Stimulated activated CD4-positive, alpha-beta T cell treated with anti-CD3 and anti-CD28 coated beads, Interleukin-4, amount 100 ng/mL, for 4 hours (primary cell): ENCODE data around the gene ANGPTL1.

Experiments
- DNase-seq, 2 experiments: peaks; one replicate each; pipeline ENCODE4 v3.0.0-alpha.2; 2020

ANGPTL1 gene, protein sequence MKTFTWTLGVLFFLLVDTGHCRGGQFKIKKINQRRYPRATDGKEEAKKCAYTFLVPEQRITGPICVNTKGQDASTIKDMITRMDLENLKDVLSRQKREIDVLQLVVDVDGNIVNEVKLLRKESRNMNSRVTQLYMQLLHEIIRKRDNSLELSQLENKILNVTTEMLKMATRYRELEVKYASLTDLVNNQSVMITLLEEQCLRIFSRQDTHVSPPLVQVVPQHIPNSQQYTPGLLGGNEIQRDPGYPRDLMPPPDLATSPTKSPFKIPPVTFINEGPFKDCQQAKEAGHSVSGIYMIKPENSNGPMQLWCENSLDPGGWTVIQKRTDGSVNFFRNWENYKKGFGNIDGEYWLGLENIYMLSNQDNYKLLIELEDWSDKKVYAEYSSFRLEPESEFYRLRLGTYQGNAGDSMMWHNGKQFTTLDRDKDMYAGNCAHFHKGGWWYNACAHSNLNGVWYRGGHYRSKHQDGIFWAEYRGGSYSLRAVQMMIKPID

DNA sequence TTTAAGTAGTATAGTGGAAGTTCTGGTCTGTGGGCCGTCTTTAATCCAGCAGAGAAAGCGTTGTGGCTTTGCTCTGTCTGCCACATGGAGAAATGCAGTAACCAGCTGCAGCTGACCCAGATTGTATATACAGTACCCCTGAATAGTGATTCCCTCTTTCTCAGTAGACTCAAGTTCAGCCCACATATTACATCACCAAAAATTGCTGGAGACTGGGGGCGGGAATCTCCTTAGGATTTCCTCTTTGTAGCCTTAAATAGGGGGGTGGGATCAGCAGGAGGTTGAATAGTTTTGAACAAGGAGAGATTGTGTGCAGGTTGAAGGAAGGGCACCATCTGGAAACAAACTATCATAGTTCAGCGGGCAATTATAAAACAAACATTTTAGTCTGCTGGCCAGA, at the start of gene ANGPTL1:
ANGPTL1 (minus strand) TSS at position 134 of the 400 bp plus-strand sequence. CDS start 5,301 bp downstream, outside the sequence.
- DNase-seq: no peak

DNA sequence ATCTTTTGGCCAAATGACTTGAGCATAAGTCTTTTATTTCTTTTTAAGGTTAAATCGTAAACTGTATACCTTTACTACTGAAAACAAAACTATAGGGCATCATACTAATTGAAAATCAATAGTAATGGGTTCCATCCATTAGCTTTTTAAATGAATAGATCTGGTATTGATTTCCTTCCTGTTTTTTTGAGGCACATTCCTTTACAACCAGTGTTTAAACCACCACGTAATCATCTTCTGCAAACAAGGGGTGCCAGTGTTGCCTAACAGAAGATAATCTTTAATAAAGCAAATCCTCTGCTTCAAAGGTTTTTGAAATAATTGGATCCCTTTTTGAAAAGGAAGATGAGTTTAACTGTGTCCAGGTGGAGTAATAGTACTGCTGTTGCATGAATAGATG, 48.7 kb upstream of the ANGPTL1 start:
- DNase-seq: no peak

DNA sequence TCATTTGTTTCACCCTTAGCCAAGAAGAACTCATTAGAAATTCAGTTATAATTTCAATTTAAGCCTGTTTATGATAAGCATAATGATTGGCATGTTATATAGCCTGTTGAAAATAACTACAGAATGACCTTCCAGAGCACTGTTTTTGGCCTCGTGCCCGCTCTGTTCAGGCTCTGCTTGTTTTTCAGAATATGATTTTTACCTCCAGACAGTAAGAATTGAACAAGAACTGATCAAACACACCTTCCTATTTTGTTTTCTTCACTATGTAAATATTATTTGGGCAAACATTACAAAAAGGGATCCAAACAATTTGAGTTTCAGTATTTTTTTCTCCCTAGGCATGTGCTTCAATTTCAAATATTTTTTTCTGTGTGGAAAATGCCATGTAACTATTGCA, 48.1 kb upstream of the ANGPTL1 start:
- DNase-seq: no peak

DNA sequence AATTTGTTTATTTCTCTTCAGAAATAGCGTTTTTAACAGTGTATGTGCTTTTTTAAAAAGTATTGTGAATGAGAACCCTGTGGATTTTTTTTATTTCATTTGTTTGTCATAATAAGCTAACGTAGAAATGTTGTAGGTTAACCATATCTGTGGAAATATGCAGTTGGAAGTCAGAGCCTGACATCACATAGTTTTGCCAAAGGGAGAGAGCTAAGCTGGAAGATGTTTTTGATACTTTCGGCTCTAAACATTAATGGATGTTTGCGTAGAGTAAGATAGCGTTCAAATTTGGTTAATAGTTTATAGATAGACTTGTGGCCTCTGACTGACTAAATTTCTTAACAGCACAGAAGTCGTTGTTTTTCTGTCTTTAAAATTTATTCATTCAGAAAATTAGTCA, 47.4 kb upstream of the ANGPTL1 start:
- DNase-seq: no peak

DNA sequence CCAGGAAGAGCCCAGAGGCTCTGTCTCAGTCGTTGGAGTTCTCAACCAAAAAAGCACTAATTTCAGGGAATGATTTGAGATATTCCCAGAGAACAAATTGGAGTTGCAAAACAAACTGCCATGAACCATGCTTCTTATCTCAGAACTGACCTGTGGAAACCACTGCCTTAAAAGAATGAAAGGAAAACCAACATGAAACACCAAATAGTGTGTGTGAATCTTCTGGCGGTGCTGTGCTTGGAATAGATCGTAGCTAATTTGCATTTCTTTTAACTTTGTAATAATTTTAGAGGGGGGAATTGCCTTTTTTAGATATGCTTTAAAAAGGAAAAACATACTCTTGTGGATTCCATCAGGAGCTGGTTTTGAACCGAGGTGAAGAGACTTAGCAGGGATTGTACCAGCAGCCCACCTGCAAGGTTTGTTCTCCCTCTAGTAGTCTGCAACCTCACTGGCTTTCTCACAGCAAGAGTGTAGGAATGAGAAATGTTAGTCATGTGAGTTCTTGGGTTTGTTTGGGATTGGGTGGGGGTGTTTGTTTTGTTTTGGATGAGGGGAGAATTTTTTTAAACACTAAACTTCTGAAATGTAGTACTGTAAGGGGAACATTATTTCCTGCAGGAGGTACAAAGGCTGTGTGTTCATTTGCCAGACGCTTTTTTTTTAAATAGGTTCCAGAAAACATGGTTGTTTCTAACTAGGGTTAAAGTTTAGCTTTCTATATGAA, 45.7 kb upstream of the ANGPTL1 start:
- DNase-seq: no peak

DNA sequence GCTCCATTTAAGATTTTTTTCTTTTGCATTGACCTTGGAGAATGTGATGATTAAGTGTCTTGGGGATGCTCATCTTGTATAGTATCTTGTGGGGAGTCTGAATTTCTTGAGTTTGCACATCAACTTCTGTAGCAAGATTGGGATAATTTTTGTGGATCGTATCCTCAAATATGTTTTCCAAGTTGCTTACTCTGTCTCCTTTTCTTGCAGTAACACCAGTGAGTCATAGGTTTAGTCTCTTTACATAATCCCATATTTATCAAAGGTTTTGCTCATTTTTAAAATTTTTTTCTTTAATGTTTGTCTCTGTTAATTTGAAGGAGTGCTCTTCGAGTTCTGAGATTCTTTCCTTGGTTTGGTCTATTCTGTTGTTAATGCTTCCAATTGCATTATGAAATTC, 41.7 kb upstream of the ANGPTL1 start:
- no peak for DNase-seq

DNA sequence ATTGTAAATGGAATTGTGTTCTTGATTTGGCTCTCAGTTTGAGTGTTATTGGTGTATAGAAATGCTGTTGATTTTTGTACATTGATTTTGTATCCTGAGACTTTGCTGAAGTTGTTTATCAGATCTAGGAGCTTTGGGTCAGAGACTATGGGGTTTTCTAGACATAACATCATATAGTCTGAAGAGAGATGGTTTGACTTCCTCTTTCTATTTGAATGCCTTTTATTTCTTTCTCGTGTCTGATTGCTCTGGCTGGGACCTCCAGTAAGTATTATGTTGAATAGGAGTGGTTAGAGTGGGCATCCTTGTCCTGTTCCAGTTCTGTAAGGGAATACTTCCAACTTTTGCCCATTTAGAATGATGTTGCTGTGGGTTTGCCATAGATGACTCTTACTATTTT, 39.1 kb upstream of the ANGPTL1 start:
- no peak for DNase-seq

DNA sequence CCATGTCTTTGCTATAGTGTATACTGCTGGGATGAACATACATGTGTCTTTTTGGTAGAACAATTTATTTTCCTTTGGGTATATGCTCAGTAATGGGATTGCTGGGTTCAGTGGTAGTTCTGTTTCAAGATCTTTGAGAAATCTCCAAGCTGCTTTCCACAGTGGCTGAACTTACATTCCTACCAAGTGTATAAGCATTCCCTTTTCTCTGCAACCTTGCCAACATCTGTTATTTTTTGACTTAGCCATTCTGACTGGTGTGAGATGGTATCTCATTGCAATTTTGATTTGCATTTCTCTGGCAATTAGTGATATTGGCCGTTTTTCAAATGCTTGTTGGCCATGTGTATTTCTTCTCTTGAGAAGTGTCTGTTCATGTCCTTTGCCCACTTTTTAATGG, 37.5 kb upstream of the ANGPTL1 start:
- DNase-seq: no peak

DNA sequence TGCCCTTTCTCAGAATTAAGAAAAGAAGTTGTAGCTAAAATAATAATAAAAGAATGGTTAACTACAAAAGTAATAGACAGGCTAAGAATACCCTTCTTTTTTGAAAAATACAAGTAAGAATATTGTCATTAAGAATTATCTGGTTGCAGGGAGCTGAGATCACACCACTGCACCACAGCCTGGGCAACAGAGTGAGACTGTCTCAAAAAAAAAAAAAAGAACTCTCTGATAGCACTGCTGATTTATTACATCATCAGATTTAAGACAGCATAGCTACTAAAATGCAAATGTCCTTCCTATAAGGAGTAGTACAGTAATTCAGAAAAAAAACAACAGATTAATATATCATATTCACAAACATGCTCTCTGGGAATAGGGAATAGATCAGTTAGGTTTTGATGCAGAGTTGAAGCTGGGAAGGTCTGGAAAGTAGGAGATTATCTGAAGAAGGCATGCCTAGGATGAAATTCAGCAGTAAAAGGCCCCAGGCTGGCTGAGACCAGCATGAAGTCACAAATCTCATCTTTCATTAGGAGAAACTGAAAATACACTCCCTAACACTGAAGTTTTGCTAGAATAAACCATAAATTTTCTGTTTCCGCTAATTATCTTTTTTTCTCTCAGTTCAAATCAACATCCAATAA, 30.7 kb upstream of the ANGPTL1 start:
- no peak for DNase-seq

DNA sequence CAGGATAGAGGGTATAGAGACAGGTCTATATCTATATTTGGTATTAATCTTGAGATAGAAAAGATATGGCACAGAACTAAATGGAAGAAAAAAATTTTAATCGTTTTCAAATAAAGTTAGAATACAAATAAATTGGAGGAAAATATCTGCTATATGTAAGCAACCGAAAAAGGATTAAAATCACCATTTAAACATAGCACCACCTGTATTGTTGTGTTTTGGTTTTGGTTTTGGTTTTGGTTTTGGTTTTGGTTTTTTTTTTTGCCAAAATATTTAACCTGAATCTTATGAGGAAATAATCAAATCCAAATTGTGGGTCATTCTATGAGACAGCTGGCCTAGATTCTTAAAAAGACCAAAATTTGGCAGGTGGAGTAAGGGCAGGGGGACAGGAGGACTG, 28.5 kb upstream of the ANGPTL1 start:
- DNase-seq: no peak

DNA sequence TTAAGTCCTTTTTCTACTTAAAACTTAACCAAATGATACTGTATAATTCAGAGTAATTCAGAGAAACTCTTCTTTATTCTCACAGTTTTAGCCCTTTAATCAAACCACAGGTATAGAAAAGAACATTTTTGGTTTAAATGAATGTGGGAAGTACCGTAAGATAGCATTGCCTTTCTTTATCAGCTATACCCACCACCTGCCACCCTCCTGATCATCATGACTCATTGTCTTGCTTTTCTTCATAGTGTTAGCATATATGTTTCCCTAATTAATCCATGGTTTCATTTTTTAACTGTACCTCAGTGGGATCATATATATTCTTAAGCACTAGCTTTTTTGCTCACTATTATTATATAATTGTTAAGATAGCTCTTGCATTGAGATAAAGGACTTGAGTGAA, 27.5 kb upstream of the ANGPTL1 start:
- no peak for DNase-seq

DNA sequence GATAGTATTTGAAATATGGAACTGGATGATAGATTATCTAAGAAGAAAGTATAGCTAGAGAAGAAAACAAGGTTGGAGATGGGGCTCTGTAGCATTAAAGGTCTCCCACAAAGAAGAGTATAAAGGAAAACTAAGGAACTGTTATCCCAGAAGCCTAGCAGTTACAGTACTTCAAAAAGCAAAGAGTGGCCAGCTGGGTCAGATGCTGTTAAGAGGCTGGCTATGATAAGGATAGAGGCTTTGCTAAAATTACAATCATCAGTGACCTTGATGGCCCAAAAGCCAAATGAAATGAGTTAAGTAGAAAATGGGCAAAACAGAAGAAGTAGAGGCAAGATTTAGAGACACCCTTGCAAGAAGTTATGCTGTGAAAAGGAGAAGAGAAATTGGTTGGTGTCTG, 25.1 kb upstream of the ANGPTL1 start:
- no peak for DNase-seq

DNA sequence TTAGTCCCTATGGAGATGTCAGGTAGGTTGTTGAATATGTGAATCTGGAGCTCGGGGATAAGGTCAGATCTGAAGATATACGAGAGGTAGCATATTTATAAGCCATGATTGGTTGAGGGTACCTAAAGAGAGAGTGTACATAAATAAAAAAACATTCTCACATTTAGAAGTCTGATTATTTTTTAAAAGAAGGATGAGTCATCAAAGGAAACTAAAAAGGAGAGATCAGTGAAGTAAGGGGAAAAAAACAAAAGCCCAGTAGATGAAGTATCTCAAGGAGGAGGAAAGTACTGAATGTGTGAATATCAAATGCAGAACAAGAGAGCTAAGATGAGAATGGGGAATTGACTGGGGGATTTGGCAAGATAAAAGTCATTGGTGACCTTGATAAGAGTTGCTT, 15.7 kb upstream of the ANGPTL1 start:
- no peak for DNase-seq

DNA sequence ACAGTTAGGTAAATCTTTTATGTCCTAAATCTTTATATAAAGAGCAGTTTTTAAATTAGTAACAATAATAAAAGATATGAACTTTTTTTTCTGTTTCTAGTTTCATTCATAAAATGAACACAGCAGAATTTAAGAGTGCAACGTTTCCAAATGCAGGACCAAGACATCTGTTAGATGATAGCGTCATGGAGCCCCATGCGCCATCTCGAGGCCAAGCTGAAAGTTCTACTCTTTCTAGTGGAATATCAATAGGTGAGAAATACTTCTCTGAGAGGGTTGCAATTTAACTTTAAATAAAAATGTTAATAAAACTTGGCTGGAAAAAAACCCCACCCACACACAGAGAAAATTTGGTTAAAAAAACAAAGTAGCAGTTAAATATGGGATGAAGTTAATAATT, 15.0 kb upstream of the ANGPTL1 start:
- no peak for DNase-seq

DNA sequence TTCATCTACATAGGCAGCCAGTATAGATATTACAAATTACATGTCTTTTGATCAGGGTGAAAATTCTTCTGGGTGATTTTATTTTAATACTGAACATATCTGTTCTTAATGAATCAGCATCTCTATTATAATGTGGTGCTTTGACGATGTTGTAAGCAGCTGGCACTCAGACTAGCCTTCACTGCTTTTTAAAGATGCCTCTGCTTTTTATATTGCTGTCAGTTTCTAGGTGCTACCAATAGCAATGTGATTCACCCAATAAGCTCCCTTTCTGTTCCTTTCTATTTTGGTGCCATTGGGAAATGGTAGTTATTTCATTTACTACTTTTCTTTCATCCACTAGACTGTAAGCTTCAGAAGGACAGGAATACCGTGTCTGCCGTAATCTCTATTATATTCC, 11.1 kb upstream of the ANGPTL1 start:
- DNase-seq: no peak

DNA sequence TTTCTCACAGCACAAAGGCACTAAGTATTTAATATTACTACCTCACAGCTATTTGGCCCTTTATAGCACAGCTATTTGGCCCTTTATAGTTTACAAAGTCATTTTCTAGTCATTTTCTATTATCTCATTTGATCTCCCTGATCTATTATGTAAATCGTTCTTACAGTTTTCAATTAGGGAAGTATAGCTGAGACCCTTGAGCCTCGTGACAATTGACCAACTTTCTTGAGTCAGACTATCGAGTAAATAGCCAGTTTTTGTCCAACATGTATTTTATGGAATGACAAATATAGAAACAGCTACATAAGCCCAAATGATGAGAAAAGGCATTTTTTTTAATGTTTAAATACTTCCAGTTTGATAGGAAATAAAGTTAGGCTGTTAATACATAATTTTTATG, 7.0 kb upstream of the ANGPTL1 start:
- no peak for DNase-seq

DNA sequence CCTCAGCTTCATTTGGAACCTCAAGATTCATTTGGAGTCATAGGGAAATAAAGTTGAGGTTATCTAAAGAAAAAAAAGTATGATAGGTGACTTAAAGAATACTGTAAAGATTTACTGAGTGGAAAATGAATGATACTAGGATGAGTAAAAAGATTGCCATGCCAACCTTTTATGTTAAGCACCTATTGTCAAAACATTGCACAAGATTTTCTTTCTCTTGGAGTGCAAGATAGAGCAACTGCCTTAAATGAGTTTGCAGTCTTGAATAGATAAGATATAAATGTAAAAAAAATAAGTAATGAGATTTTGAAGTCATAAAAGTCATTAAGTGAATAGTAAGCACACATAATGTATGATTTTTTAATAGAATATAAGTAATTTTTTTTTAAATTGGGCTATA, 5.1 kb upstream of the ANGPTL1 start:
- DNase-seq: no peak

DNA sequence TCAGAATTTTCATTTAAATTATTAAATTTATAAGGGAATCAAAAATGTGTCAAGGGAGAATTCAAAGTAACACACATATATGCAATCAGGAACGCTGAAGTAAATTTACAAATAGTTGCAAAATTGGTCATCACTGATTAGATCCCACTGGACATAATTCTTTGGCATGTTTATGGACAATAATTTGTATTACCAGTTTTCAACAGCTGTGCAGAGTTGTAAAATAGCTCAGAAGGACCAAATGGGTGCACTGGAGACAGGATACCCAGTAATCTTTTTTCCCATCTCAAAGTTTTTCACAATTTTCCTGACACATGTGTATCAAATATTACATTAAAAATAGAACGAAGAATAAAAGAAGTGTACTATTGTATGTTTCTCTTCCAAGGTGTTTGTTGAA, 4.1 kb upstream of the ANGPTL1 start:
- no peak for DNase-seq

DNA sequence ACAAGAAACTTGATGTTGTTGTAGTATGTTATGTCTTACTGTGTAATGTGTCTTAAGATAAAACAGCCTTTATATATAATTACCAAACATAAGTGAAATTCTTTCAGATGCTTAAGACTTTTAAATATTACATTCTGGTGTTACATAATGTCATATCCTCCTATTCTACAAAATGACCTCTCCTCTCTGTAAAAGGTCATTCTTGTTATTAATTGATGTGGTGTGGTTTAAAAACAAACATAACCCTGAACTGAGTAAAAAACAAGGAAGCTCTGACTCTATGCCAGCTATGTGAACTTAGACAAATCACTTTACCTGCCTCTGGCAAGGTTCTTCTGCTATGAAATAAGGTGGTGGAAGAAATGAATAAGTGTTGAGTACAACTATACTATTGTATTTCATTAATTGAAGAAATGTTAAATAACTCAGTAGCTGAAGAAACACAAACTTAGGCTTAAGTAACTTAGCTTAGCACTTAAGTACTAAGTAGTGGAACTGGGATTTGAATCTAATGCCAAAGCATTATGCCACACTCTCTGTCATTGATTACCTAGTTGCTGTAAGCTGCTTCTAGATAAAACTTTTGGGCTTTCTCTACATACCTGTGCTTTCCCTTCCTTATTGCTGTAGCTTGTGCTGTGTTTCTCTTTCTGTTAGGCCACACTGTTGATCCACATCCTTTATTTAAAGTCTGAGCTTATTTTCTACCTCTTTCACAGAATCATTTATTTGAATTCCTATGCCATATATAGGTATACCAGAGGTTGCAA, 859 bp upstream of the ANGPTL1 start:
- DNase-seq: no peak

DNA sequence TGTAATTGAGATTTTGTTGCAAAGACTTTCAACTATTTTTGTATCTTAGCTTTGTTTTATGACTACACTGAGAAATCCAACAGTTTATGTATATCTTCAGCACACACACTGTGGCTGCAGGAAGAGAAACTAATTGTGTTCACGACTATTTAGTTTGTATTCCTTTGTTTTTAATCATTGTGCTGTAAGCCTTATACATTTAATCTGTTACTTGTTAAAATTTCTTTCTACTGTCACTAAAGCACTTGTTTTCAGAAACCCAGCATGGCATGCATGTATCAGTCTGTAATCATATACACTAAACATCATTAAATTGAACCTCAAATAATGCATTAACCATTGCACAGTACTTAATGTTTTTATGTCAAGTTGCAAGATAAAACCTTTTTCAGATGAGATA, 656 bp downstream of the ANGPTL1 start:
- DNase-seq: no peak

DNA sequence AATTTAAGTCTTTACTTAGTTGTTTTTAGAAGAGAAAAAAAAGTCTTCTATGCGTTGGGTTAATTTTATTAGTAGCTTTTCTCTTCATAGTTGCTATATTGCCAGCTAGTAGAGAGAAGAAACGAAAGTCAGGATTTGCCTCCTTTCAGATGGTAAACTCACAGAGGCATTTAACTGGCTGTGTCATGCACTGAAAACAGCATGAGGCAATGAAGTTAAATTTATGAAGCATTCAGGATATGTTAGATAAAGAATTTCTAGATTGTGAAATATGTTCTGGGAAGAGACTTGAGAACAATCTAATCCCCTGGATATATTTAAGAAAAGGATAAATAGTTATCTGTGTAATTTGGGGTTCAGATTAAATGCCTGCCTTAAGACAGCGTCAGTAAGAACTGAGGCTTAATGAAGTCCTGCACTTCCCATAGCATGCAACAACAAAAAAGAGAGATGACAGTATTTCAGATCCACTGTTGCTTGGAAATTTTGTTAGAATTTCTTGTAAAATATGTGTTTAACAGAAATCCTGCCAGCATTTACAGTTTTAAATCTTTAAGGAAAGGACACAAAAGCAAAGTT, 1.7 kb downstream of the ANGPTL1 start:
- no peak for DNase-seq

DNA sequence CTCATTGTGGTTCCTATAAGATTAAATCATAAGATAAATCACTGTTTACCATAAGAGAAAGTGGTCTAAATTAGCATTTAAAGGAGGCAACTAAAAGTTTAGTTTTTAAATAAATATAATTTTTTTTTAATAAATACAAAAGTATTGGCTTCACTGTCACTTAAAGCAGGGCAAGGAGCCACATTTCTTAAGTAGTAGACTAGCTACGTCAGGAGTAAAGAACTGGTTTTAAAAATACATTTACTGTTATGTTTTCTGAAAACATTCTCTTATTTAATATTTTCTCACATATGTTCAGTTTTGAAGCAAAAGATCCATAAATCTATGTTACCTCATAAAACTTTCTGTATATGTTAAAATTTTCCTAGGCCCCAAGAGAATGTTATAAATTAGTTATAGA, 2.2 kb downstream of the ANGPTL1 start:
- no peak for DNase-seq

DNA sequence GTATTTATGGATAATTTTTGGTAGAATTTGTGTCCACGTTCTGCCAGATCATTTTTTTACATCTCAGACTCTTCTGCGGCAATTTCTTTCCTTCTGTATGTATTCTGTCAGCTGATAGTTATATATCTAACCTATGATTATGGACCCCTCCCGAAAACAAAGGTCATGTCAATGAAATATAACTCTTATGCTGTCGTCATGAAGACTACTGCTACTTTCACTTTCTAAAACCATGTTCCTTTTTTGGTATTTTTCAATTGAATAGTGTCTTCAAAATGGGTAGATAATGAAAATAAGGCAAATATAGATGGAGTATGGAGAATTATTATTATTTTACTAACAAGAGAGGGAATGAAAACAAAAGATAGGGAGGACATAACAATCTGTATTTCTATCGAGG, 3.2 kb downstream of the ANGPTL1 start:
- no peak for DNase-seq
